Measurements from ENCODE around the gene CTBP2. TPM values are rescaled to one million over a fixed set of nuclear protein-coding genes. Genes with fewer than 3 reads are reported as not detected.

Gene CTBP2
- total RNA-seq, 1 experiment from 2014 or later, result 125 TPM

DNA sequence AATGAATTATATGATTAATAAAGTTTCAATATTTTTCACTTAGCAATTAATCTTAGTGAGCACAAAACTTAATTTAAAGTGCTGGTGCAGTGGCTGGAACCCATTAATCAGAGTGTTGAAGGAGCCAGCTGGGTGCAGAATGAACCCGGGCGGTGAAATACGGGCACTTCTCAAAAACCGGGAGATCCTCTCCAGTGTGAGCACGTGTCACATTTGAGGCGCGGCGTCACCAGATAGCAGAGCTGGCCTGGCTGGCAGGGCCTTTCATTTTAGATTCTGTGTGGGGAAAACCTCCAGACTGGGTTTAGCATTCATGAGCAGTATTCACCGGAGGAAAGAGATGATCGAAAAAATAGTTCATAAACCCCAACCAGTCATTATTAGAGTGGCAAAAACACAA, 34.5 kb upstream of the CTBP2 start:
- ChIA-PET POLR2A (no interaction called here), CTCF (no interaction called here)
- Histone ChIP-seq H3K9me3 (ENCODE audit: control insufficient read depth, insufficient read depth, low read depth, low read length) (no peaks in the 10 kb centered on the region), H3K36me3 (ENCODE audit: control insufficient read depth, insufficient read depth, low read length) (no peaks in the 10 kb centered on the region), H3K4me1 (ENCODE audit: control insufficient read depth, insufficient read depth, low read length) (no peaks in the 10 kb centered on the region), H3K27me3 (ENCODE audit: control insufficient read depth, insufficient read depth, low read length) (no peaks in the 10 kb centered on the region), H3K27ac (ENCODE audit: low read length) (no peak overlapping the region), H3K4me3 (ENCODE audit: low read depth in 2 of 2, low read length in 2 of 2) (no peak overlapping the region)
- in situ Hi-C loops (cut with HindIII; ENCODE audit: low pct_unique_long_range_greater_than_20kb, low sequenced_read_pairs), result no loop called here
- DNase-seq (ENCODE audit: low read depth, low spot score), result no peak
- no peak for ATAC-seq
- intact Hi-C loops (cut with micrococcal nuclease; ENCODE audit: unreplicated experiment), result no loop called here
- TF ChIP-seq, protein P1, sequence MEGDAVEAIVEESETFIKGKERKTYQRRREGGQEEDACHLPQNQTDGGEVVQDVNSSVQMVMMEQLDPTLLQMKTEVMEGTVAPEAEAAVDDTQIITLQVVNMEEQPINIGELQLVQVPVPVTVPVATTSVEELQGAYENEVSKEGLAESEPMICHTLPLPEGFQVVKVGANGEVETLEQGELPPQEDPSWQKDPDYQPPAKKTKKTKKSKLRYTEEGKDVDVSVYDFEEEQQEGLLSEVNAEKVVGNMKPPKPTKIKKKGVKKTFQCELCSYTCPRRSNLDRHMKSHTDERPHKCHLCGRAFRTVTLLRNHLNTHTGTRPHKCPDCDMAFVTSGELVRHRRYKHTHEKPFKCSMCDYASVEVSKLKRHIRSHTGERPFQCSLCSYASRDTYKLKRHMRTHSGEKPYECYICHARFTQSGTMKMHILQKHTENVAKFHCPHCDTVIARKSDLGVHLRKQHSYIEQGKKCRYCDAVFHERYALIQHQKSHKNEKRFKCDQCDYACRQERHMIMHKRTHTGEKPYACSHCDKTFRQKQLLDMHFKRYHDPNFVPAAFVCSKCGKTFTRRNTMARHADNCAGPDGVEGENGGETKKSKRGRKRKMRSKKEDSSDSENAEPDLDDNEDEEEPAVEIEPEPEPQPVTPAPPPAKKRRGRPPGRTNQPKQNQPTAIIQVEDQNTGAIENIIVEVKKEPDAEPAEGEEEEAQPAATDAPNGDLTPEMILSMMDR (IDR thresholded peaks at IDR 0.05), result no peak
- TF ChIP-seq POLR2AphosphoS5 (IDR thresholded peaks at IDR 0.05; ENCODE audit: low read depth, low read length), result no peak
- no peak for TF ChIP-seq SIN3A (IDR thresholded peaks at IDR 0.05; ENCODE audit: borderline replicate concordance, insufficient read depth, low read depth, low read length)
- TF ChIP-seq, protein P2, sequence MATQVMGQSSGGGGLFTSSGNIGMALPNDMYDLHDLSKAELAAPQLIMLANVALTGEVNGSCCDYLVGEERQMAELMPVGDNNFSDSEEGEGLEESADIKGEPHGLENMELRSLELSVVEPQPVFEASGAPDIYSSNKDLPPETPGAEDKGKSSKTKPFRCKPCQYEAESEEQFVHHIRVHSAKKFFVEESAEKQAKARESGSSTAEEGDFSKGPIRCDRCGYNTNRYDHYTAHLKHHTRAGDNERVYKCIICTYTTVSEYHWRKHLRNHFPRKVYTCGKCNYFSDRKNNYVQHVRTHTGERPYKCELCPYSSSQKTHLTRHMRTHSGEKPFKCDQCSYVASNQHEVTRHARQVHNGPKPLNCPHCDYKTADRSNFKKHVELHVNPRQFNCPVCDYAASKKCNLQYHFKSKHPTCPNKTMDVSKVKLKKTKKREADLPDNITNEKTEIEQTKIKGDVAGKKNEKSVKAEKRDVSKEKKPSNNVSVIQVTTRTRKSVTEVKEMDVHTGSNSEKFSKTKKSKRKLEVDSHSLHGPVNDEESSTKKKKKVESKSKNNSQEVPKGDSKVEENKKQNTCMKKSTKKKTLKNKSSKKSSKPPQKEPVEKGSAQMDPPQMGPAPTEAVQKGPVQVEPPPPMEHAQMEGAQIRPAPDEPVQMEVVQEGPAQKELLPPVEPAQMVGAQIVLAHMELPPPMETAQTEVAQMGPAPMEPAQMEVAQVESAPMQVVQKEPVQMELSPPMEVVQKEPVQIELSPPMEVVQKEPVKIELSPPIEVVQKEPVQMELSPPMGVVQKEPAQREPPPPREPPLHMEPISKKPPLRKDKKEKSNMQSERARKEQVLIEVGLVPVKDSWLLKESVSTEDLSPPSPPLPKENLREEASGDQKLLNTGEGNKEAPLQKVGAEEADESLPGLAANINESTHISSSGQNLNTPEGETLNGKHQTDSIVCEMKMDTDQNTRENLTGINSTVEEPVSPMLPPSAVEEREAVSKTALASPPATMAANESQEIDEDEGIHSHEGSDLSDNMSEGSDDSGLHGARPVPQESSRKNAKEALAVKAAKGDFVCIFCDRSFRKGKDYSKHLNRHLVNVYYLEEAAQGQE (IDR thresholded peaks at IDR 0.05; ENCODE audit: insufficient read depth in 1 of 2, low read depth in 2 of 2, low read length in 1 of 2), result no peak
- no peak for TF ChIP-seq TCF7L2 (IDR thresholded peaks at IDR 0.05; ENCODE audit: low read depth, low read length)
- no TSS peak for BruUV-seq (replicated peaks)

GRCh38 chr10:125193306-125193877, 33.0 kb upstream of the CTBP2 start:
- DNase-seq (ENCODE audit: low read depth, low spot score) (no peak), ATAC-seq (no peak)
- Histone ChIP-seq H3K4me1 (ENCODE audit: control insufficient read depth, insufficient read depth, low read length) (no peaks in the 10 kb centered on the region), H3K27ac (ENCODE audit: low read length) (no peak overlapping the region), H3K9me3 (ENCODE audit: control insufficient read depth, insufficient read depth, low read depth, low read length) (no peaks in the 10 kb centered on the region), H3K4me3 (ENCODE audit: low read depth in 2 of 2, low read length in 2 of 2) (no peak overlapping the region), H3K36me3 (ENCODE audit: control insufficient read depth, insufficient read depth, low read length) (no peaks in the 10 kb centered on the region), H3K27me3 (ENCODE audit: control insufficient read depth, insufficient read depth, low read length) (no peaks in the 10 kb centered on the region)
- in situ Hi-C loops (cut with HindIII; ENCODE audit: low pct_unique_long_range_greater_than_20kb, low sequenced_read_pairs) (no loop called here), intact Hi-C loops (cut with micrococcal nuclease; ENCODE audit: unreplicated experiment) (no loop called here)
- ChIA-PET POLR2A (no interaction called here), CTCF (no interaction called here)
- TF ChIP-seq POLR2AphosphoS5 (IDR thresholded peaks at IDR 0.05; ENCODE audit: low read depth, low read length), result no peak
- no peak for TF ChIP-seq TCF7L2 (IDR thresholded peaks at IDR 0.05; ENCODE audit: low read depth, low read length)
- no peak for TF ChIP-seq SIN3A (IDR thresholded peaks at IDR 0.05; ENCODE audit: borderline replicate concordance, insufficient read depth, low read depth, low read length)
- TF ChIP-seq, protein P1 (IDR thresholded peaks at IDR 0.05), result no peak
- TF ChIP-seq, protein P2 (IDR thresholded peaks at IDR 0.05; ENCODE audit: insufficient read depth in 1 of 2, low read depth in 2 of 2, low read length in 1 of 2), result no peak
- no TSS peak for BruUV-seq (replicated peaks)

Measured in Panc1 (cell line).